GM12878 (cell line): Measurements from ENCODE around the gene DHCR24. TPM values are rescaled to one million over a fixed set of nuclear protein-coding genes. Genes with fewer than 3 reads are reported as not detected.
A peak's percentile ranks its signal among the peaks of the same experiment; 100 is the strongest.

Source experiments
- ATAC-seq: fragments of 200-7000 bp; cut with Tn5 transposase; 3 replicates; pipeline ENCODE4 v1.9.1; 2020; ENCODE audit warnings: mild to moderate bottlenecking, moderate library complexity
- BruUV-seq: library from RNA; stranded (reverse); fragments of 400-500 nt; replicated peaks from 2 replicates; lab custom pipeline; 2021; lab: Mats Ljungman, UMichigan
- CTCF ChIA-PET: fragments of 300-600 bp; sonication (Branson Sonifier 250); formaldehyde crosslinking; extraction: SDS; loops from one replicate; lab custom pipeline; 2021; ENCODE audit warnings: inconsistent platforms; lab: Yijun Ruan, JAX
- POLR2A ChIA-PET: fragments of 350-600 bp; formaldehyde crosslinking; extraction: SDS; loops from one replicate; lab custom pipeline; 2021; ENCODE audit warnings: inconsistent platforms; lab: Charles Lee
- RAD21 ChIA-PET: fragments of 300-600 bp; sonication (Branson Sonifier 250); formaldehyde crosslinking; loops from one replicate; lab custom pipeline; 2023; ENCODE audit warnings: antibody characterized with exemption; ENCODE audit not compliant: unreplicated experiment; lab: Charles Lee
- SMC1A ChIA-PET: fragments of 300-600 bp; sonication (Branson Sonifier 250); formaldehyde crosslinking; loops from one replicate; lab custom pipeline; 2023; ENCODE audit not compliant: unreplicated experiment, uncharacterized antibody; lab: Charles Lee
- DNase-seq: peaks from one replicate; pipeline ENCODE4 v3.0.0-alpha.2; 2011; ENCODE audit warnings: low read depth, low spot score
- FAIRE-seq: peaks from 3 replicates; lab custom pipeline; 2011; peaks lifted over from hg19 to GRCh38; lab: Jason Lieb, UNC
- H2AFZ ChIP-seq: 2 replicates; pipeline ENCODE4 v1.6.0; 2011; ENCODE audit warnings: low read depth, low read length, control low read depth; ENCODE audit not compliant: control insufficient read depth
- H3K27ac ChIP-seq: 2 replicates; pipeline ENCODE4 v1.5.1; 2011; ENCODE audit warnings: control low read depth; ENCODE audit not compliant: control insufficient read depth, insufficient read depth
- H3K27me3 ChIP-seq, 2 experiments: replicated peaks in 1 of 2; 2 replicates each; pipeline versions ENCODE4 v1.6.0 to v1.6.1; 2011; ENCODE audit warnings: low read length in 1 of 2; ENCODE audit not compliant: control insufficient read depth in 2 of 2, insufficient read depth in 2 of 2
- H3K36me3 ChIP-seq, 2 experiments: 2 replicates each; pipeline ENCODE4 v1.5.1; 2011; ENCODE audit warnings: low read length in 1 of 2; ENCODE audit not compliant: control insufficient read depth in 2 of 2, insufficient read depth in 2 of 2
- H3K4me1 ChIP-seq: 2 replicates; pipeline ENCODE4 v1.6.1; 2011; ENCODE audit warnings: mild to moderate bottlenecking, low read length, moderate library complexity, mixed read lengths; ENCODE audit not compliant: control insufficient read depth, insufficient read depth
- H3K4me2 ChIP-seq: 2 replicates; pipeline ENCODE4 v1.6.0; 2011; ENCODE audit warnings: control low read depth; ENCODE audit not compliant: control insufficient read depth, insufficient read depth
- H3K4me3 ChIP-seq: fragments of 200-600 bp; sonication (generic); 2 replicates; pipeline ENCODE4 v1.5.1; 2016
- H3K79me2 ChIP-seq: 2 replicates; pipeline ENCODE4 v1.6.0; 2011; ENCODE audit warnings: low read length; ENCODE audit not compliant: control insufficient read depth, insufficient read depth
- H3K9ac ChIP-seq: 2 replicates; pipeline ENCODE4 v1.8.0; 2011; ENCODE audit warnings: low read length, control low read depth, mixed read lengths; ENCODE audit not compliant: control insufficient read depth, insufficient read depth
- H3K9me3 ChIP-seq: replicated peaks from 3 replicates; pipeline ENCODE4 v1.5.1; 2011; ENCODE audit warnings: mild to moderate bottlenecking, low read length; ENCODE audit not compliant: control insufficient read depth, insufficient read depth
- H4K20me1 ChIP-seq: 2 replicates; pipeline ENCODE4 v1.6.0; 2011; ENCODE audit not compliant: control insufficient read depth, insufficient read depth
- EGR1 ChIP-seq, 2 experiments: IDR thresholded peaks; 1 replicate in 1 of 2; 2 replicates in 1 of 2; pipeline ENCODE4 v1.6.1; 2011 to 2012; ENCODE audit warnings: low read depth in 2 of 2, low read length in 2 of 2, borderline replicate concordance in 1 of 2, mild to moderate bottlenecking in 1 of 2, moderate library complexity in 1 of 2
- FOXM1 ChIP-seq: IDR thresholded peaks from 2 replicates; pipeline ENCODE4 v1.6.1; 2012; ENCODE audit warnings: low read depth, mild to moderate bottlenecking, inconsistent platforms, low read length, moderate library complexity
- KLF5 ChIP-seq: fragments of 450-650 bp; IDR thresholded peaks from 2 replicates; pipeline ENCODE4 v1.6.1; 2014; ENCODE audit warnings: mild to moderate bottlenecking; ENCODE audit not compliant: partially characterized antibody
- NFXL1 ChIP-seq: fragments of 450-650 bp; IDR thresholded peaks from 2 replicates; pipeline ENCODE4 v1.6.1; 2017; ENCODE audit warnings: antibody characterized with exemption, mild to moderate bottlenecking, borderline replicate concordance
- PAX8 ChIP-seq: fragments of 450-650 bp; IDR thresholded peaks from 2 replicates; pipeline ENCODE4 v1.6.1; 2017; ENCODE audit warnings: mild to moderate bottlenecking, moderate library complexity
- RCOR1 ChIP-seq: conservative IDR thresholded peaks from 2 replicates; pipeline ENCODE4 v1.6.1; 2012; ENCODE audit warnings: low read depth, low read length, improper control_type of control experiment
- SREBF2 ChIP-seq: IDR thresholded peaks from 2 replicates; pipeline ENCODE4 v1.6.1; 2012; ENCODE audit warnings: mild to moderate bottlenecking, low read length
- TCF3 ChIP-seq: IDR thresholded peaks from 2 replicates; pipeline ENCODE4 v1.6.1; 2012; ENCODE audit warnings: low read depth, mild to moderate bottlenecking, low read length, borderline replicate concordance; ENCODE audit not compliant: insufficient read depth
- YBX1 ChIP-seq: fragments of 450-650 bp; IDR thresholded peaks from 2 replicates; pipeline ENCODE4 v1.6.1; 2016; ENCODE audit warnings: antibody characterized with exemption
- ZNF217 ChIP-seq: fragments of 450-650 bp; IDR thresholded peaks from 2 replicates; pipeline ENCODE4 v1.6.1; 2017; ENCODE audit warnings: antibody characterized with exemption, mild to moderate bottlenecking
- ZNF24 ChIP-seq: fragments of 450-650 bp; IDR thresholded peaks from 2 replicates; pipeline ENCODE4 v1.6.1; 2017; ENCODE audit warnings: antibody characterized with exemption, mild to moderate bottlenecking
- ZSCAN29 ChIP-seq: fragments of 450-650 bp; IDR thresholded peaks from 2 replicates; pipeline ENCODE4 v1.6.1; 2017; ENCODE audit warnings: mild to moderate bottlenecking, moderate library complexity
- WGBS: methylation state at CpG from one replicate; pipeline ENCODE4 v1.1.6; 2016; ENCODE audit warnings: low lambda C conversion rate; ENCODE audit not compliant: insufficient replicate concordance, insufficient coverage; ENCODE audit errors: missing lambda C conversion rate; 5-methylcytosine and 5-hydroxymethylcytosine counted together
- in situ Hi-C: fragments of 300-500 bp; cut with MboI; formaldehyde crosslinking; loops from 9 replicates; pipeline ENCODE4 v1.14.3; 2018; ENCODE audit warnings: mixed read lengths
- intact Hi-C: fragments of 100-400 bp; cut with micrococcal nuclease; formaldehyde crosslinking; loops from one replicate; pipeline ENCODE4 v1.14.2; 2022; ENCODE audit not compliant: unreplicated experiment
- polyA plus RNA-seq, 11 experiments: library from polyadenylated mRNA; depleted of rRNA in 4 of 11; unstranded in 6 of 11; stranded (reverse) in 5 of 11; fragments of >200 nt; fragmentation: Nextera tagmentation in 4 of 11; fragmentation: Illumina TruSeq in 1 of 11; extraction: Ambion mirVana in 4 of 11; extraction: Trizol in 1 of 11; gene quantifications; 1 replicate in 1 of 11; 2 replicates in 10 of 11; pipeline versions ENCODE4 v1.2.1 to v1.2.3, GENCODE V29; 2011 to 2016; ENCODE audit warnings: inconsistent platforms in 2 of 11, missing spikeins in 2 of 11, low read depth in 1 of 11
- total RNA-seq, 4 experiments: library from RNA; depleted of rRNA in 3 of 4; stranded (reverse); fragments of >200 nt in 3 of 4; fragmentation: Illumina TruSeq in 1 of 4; extraction: Trizol in 1 of 4; gene quantifications; 2 replicates each; pipeline versions ENCODE4 v1.2.1 to v1.2.3, GENCODE V29; 2013 to 2021

The DHCR24 gene
- total and polyA plus RNA-seq, 10 of the 15 experiments (the other 5 are each of a cell fraction or from before 2014, with no cell fraction given), result 23.3 to 169 (median 120) TPM

- FAIRE-seq (peak; percentile 27), DNase-seq (no peak), ATAC-seq (no peak)
- BruUV-seq, result no TSS peak
- RAD21 ChIA-PET, result interaction anchor here (0.7 to 1.3 kb wide), 2 partner anchors 11 to 60 kb away, joined by 3 read pairs; no protein-coding TSS in a partner anchor
- TF ChIP-seq FOXM1 (no peak), ZNF217 (no peak), NFXL1 (no peak), SREBF2 (no peak), ZNF24 (no peak), ZSCAN29 (no peak), RCOR1 (no peak), EGR1 (IDR thresholded peaks at IDR 0.05; ENCODE audit: borderline replicate concordance in 1 of 2, low read depth in 2 of 2, low read length in 2 of 2) (no peak), PAX8 (no peak), KLF5 (no peak), YBX1 (no peak), TCF3 (no peak)
- TF ChIP-seq, all 136 proteins: peak for 0
- ChIA-PET POLR2A (interaction anchor here (0.9 to 1.5 kb wide), 2 partner anchors 14 to 833 kb away, joined by 3 read pairs; no protein-coding TSS in a partner anchor), SMC1A (interaction anchor here (1.0 to 5.6 kb wide), 3 partner anchors 12 to 84 kb away, joined by 3 to 28 read pairs (median 6); no protein-coding TSS in a partner anchor), CTCF (interaction anchor here (0.7 to 2.0 kb wide), 4 partner anchors 10 to 81 kb away, joined by 3 to 7 read pairs (median 4); no protein-coding TSS in a partner anchor)
- peaks cover 1% of the 10 kb centered on the region; the same call in 1 of the 3 replicates for H3K9me3 ChIP-seq
- H4K20me1 ChIP-seq, result peaks cover 6% of the 10 kb centered on the region; the same call in 1 of the 2 replicates
- peak overlapping the region; percentile 81 for H3K4me3 ChIP-seq
- H3K27me3 ChIP-seq, result no peaks in the 10 kb centered on the region
- intact Hi-C loops, result no loop called here
- H3K27ac ChIP-seq, result peak overlapping the region; percentile 77
- H3K4me1 ChIP-seq, result peaks cover 13% of the 10 kb centered on the region
- H3K4me2 ChIP-seq, result peak overlapping the region; percentile 56
- H3K79me2 ChIP-seq, result peaks cover 62% of the 10 kb centered on the region
- peak overlapping the region; percentile 71 for H3K9ac ChIP-seq
- no peak overlapping the region for H2AFZ ChIP-seq
- 64% methylated on average over 4 of the region's 4 CpGs for WGBS
- peaks cover 0 to 16% of the 10 kb centered on the region in 2 experiments; a peak in 3 of 4 replicates for H3K36me3 ChIP-seq
- in situ Hi-C loops, result no loop called here
Measured at GRCh38 chr1:54885237-54885679, 1.7 kb downstream of the DHCR24 start.
